ENCODE results near the gene HNRNPC.
"Not testable (repeated sequence)": the region's sequence is repeated elsewhere in the genome, so short reads cannot be mapped to it uniquely, and the experiment has no call there.

The HNRNPC gene

GRCh38 chr14:21269252-21270046, at the start of gene HNRNPC:
HNRNPC (minus strand) TSS chr14:21269442; CDS start chr14:21234193, 35,249 bp downstream.
- Histone ChIP-seq H3K9me3 (ENCODE audit: control insufficient read depth in 2 of 2, low read length in 2 of 2) (no peaks in the 10 kb centered on the region), H3K9ac (ENCODE audit: low read length in 2 of 2) (peak within 1 kb of the TSS; percentile 99 to 100), H3K4me1 (ENCODE audit: control insufficient read depth, insufficient read depth, low read length) (peaks cover 22% of the 10 kb centered on the region), H3K27ac (ENCODE audit: low read length) (peak within 1 kb of the TSS; percentile 96), H3K4me3 (ENCODE audit: low read length in 2 of 2) (peak within 1 kb of the TSS; percentile 76 to 99), H3K36me3 (ENCODE audit: control insufficient read depth in 2 of 2, insufficient read depth in 2 of 2, low read length in 2 of 2) (peaks cover 4% of the 10 kb centered on the region in 2 donors), H3K27me3 (ENCODE audit: control insufficient read depth in 1 of 2, insufficient read depth in 2 of 2, low read length in 2 of 2) (no peaks in the 10 kb centered on the region)

- H3K9ac ChIP-seq (ENCODE audit: low read length in 2 of 2), result no peak overlapping the region
- H3K4me1 ChIP-seq (ENCODE audit: control insufficient read depth, insufficient read depth, low read length), result no peaks in the 10 kb centered on the region
- H3K27me3 ChIP-seq (ENCODE audit: control insufficient read depth in 1 of 2, insufficient read depth in 2 of 2, low read length in 2 of 2), result no peaks in the 10 kb centered on the region
- no peaks in the 10 kb centered on the region for H3K36me3 ChIP-seq (ENCODE audit: control insufficient read depth in 2 of 2, insufficient read depth in 2 of 2, low read length in 2 of 2)
- H3K4me3 ChIP-seq (ENCODE audit: low read length in 2 of 2), result no peak overlapping the region
- no peak overlapping the region for H3K27ac ChIP-seq (ENCODE audit: low read length)
- H3K9me3 ChIP-seq (ENCODE audit: control insufficient read depth in 2 of 2, low read length in 2 of 2), result no peaks in the 10 kb centered on the region
Measured at GRCh38 chr14:21317398-21317797, 48.2 kb upstream of the HNRNPC start.

- no peak overlapping the region for H3K27ac ChIP-seq (ENCODE audit: low read length)
- no peak overlapping the region for H3K4me3 ChIP-seq (ENCODE audit: low read length in 2 of 2)
- H3K4me1 ChIP-seq (ENCODE audit: control insufficient read depth, insufficient read depth, low read length), result no peaks in the 10 kb centered on the region
- H3K9ac ChIP-seq (ENCODE audit: low read length in 2 of 2), result no peak overlapping the region
- H3K27me3 ChIP-seq (ENCODE audit: control insufficient read depth in 1 of 2, insufficient read depth in 2 of 2, low read length in 2 of 2), result peaks cover 3 to 4% of the 10 kb centered on the region in 2 donors
- no peaks in the 10 kb centered on the region for H3K36me3 ChIP-seq (ENCODE audit: control insufficient read depth in 2 of 2, insufficient read depth in 2 of 2, low read length in 2 of 2)
- no peaks in the 10 kb centered on the region for H3K9me3 ChIP-seq (ENCODE audit: control insufficient read depth in 2 of 2, low read length in 2 of 2)
Measured at GRCh38 chr14:21313512-21313911, 44.3 kb upstream of the HNRNPC start.

GRCh38 chr14:21311614-21312013, 42.4 kb upstream of the HNRNPC start:
- H3K4me1 ChIP-seq (ENCODE audit: control insufficient read depth, insufficient read depth, low read length), result no peaks in the 10 kb centered on the region
- H3K9ac ChIP-seq (ENCODE audit: low read length in 2 of 2), result no peak overlapping the region
- no peaks in the 10 kb centered on the region for H3K36me3 ChIP-seq (ENCODE audit: control insufficient read depth in 2 of 2, insufficient read depth in 2 of 2, low read length in 2 of 2)
- H3K9me3 ChIP-seq (ENCODE audit: control insufficient read depth in 2 of 2, low read length in 2 of 2), result no peaks in the 10 kb centered on the region
- H3K4me3 ChIP-seq (ENCODE audit: low read length in 2 of 2), result no peak overlapping the region
- peaks cover 3 to 9% of the 10 kb centered on the region in 2 donors for H3K27me3 ChIP-seq (ENCODE audit: control insufficient read depth in 1 of 2, insufficient read depth in 2 of 2, low read length in 2 of 2)
- no peak overlapping the region for H3K27ac ChIP-seq (ENCODE audit: low read length)

GRCh38 chr14:21309956-21310355, 40.7 kb upstream of the HNRNPC start:
- no peak overlapping the region for H3K9ac ChIP-seq (ENCODE audit: low read length in 2 of 2)
- peaks cover 3 to 9% of the 10 kb centered on the region in 2 donors for H3K27me3 ChIP-seq (ENCODE audit: control insufficient read depth in 1 of 2, insufficient read depth in 2 of 2, low read length in 2 of 2)
- H3K4me1 ChIP-seq (ENCODE audit: control insufficient read depth, insufficient read depth, low read length), result no peaks in the 10 kb centered on the region
- H3K27ac ChIP-seq (ENCODE audit: low read length), result no peak overlapping the region
- H3K4me3 ChIP-seq (ENCODE audit: low read length in 2 of 2), result no peak overlapping the region
- H3K9me3 ChIP-seq (ENCODE audit: control insufficient read depth in 2 of 2, low read length in 2 of 2), result no peaks in the 10 kb centered on the region
- H3K36me3 ChIP-seq (ENCODE audit: control insufficient read depth in 2 of 2, insufficient read depth in 2 of 2, low read length in 2 of 2), result no peaks in the 10 kb centered on the region

GRCh38 chr14:21309238-21309636, 40.0 kb upstream of the HNRNPC start:
- no peaks in the 10 kb centered on the region for H3K9me3 ChIP-seq (ENCODE audit: control insufficient read depth in 2 of 2, low read length in 2 of 2)
- H3K9ac ChIP-seq (ENCODE audit: low read length in 2 of 2), result no peak overlapping the region
- H3K4me3 ChIP-seq (ENCODE audit: low read length in 2 of 2), result peak overlapping the region in 1 of 2 donors; percentile 29
- H3K27ac ChIP-seq (ENCODE audit: low read length), result no peak overlapping the region
- H3K36me3 ChIP-seq (ENCODE audit: control insufficient read depth in 2 of 2, insufficient read depth in 2 of 2, low read length in 2 of 2), result no peaks in the 10 kb centered on the region
- H3K27me3 ChIP-seq (ENCODE audit: control insufficient read depth in 1 of 2, insufficient read depth in 2 of 2, low read length in 2 of 2), result peaks cover 3 to 9% of the 10 kb centered on the region in 2 donors
- no peaks in the 10 kb centered on the region for H3K4me1 ChIP-seq (ENCODE audit: control insufficient read depth, insufficient read depth, low read length)

GRCh38 chr14:21308479-21309237, 39.4 kb upstream of the HNRNPC start:
- Histone ChIP-seq H3K9ac (ENCODE audit: low read length in 2 of 2) (peak overlapping the region in 1 of 2 donors; percentile 6), H3K9me3 (ENCODE audit: control insufficient read depth in 2 of 2, low read length in 2 of 2) (no peaks in the 10 kb centered on the region)

GRCh38 chr14:21308132-21308478, 38.9 kb upstream of the HNRNPC start:
- no peaks in the 10 kb centered on the region for H3K4me1 ChIP-seq (ENCODE audit: control insufficient read depth, insufficient read depth, low read length)
- peak overlapping the region; percentile 16 to 35 for H3K4me3 ChIP-seq (ENCODE audit: low read length in 2 of 2)
- H3K9ac ChIP-seq (ENCODE audit: low read length in 2 of 2), result no peak overlapping the region
- H3K27me3 ChIP-seq (ENCODE audit: control insufficient read depth in 1 of 2, insufficient read depth in 2 of 2, low read length in 2 of 2), result peaks cover 3 to 9% of the 10 kb centered on the region in 2 donors
- H3K36me3 ChIP-seq (ENCODE audit: control insufficient read depth in 2 of 2, insufficient read depth in 2 of 2, low read length in 2 of 2), result no peaks in the 10 kb centered on the region
- no peaks in the 10 kb centered on the region for H3K9me3 ChIP-seq (ENCODE audit: control insufficient read depth in 2 of 2, low read length in 2 of 2)
- H3K27ac ChIP-seq (ENCODE audit: low read length), result no peak overlapping the region

More at GRCh38 chr14:21308479-21309237, 39.4 kb upstream of the HNRNPC start:
- H3K4me3 ChIP-seq (ENCODE audit: low read length in 2 of 2), result peak overlapping the region; percentile 16 to 35
- H3K27me3 ChIP-seq (ENCODE audit: control insufficient read depth in 1 of 2, insufficient read depth in 2 of 2, low read length in 2 of 2), result peaks cover 3 to 9% of the 10 kb centered on the region in 2 donors
- no peaks in the 10 kb centered on the region for H3K36me3 ChIP-seq (ENCODE audit: control insufficient read depth in 2 of 2, insufficient read depth in 2 of 2, low read length in 2 of 2)
- H3K4me1 ChIP-seq (ENCODE audit: control insufficient read depth, insufficient read depth, low read length), result no peaks in the 10 kb centered on the region
- no peak overlapping the region for H3K27ac ChIP-seq (ENCODE audit: low read length)

GRCh38 chr14:21307637-21308036, 38.4 kb upstream of the HNRNPC start:
- Histone ChIP-seq H3K9me3 (ENCODE audit: control insufficient read depth in 2 of 2, low read length in 2 of 2) (no peaks in the 10 kb centered on the region), H3K36me3 (ENCODE audit: control insufficient read depth in 2 of 2, insufficient read depth in 2 of 2, low read length in 2 of 2) (no peaks in the 10 kb centered on the region), H3K27me3 (ENCODE audit: control insufficient read depth in 1 of 2, insufficient read depth in 2 of 2, low read length in 2 of 2) (peaks cover 3 to 9% of the 10 kb centered on the region in 2 donors), H3K27ac (ENCODE audit: low read length) (no peak overlapping the region), H3K4me3 (ENCODE audit: low read length in 2 of 2) (no peak overlapping the region), H3K9ac (ENCODE audit: low read length in 2 of 2) (no peak overlapping the region), H3K4me1 (ENCODE audit: control insufficient read depth, insufficient read depth, low read length) (no peaks in the 10 kb centered on the region)

GRCh38 chr14:21302836-21303140, 33.5 kb upstream of the HNRNPC start:
- H3K4me1 ChIP-seq (ENCODE audit: control insufficient read depth, insufficient read depth, low read length), result not testable (repeated sequence)

More at GRCh38 chr14:21302836-21303140, 33.5 kb upstream of the HNRNPC start:
- not testable (repeated sequence) for H3K27me3 ChIP-seq (ENCODE audit: control insufficient read depth in 1 of 2, insufficient read depth in 2 of 2, low read length in 2 of 2); H3K36me3 ChIP-seq (ENCODE audit: control insufficient read depth in 2 of 2, insufficient read depth in 2 of 2, low read length in 2 of 2); H3K9me3 ChIP-seq (ENCODE audit: control insufficient read depth in 2 of 2, low read length in 2 of 2); H3K9ac ChIP-seq (ENCODE audit: low read length in 2 of 2); H3K4me3 ChIP-seq (ENCODE audit: low read length in 2 of 2); H3K27ac ChIP-seq (ENCODE audit: low read length)
